ENCODE measurements around the gene TUBA1C.
A peak's percentile ranks its signal among the peaks of the same experiment; 100 is the strongest.

TUBA1C gene

GRCh38 chr12:49264873-49265792 is at the start of gene TUBA1C:
Gene TUBA1C, plus strand, starts transcription at chr12:49265082. Its CDS starts 100 bp downstream, at chr12:49265182.
- no peak for FAIRE-seq
- DNase-seq (ENCODE audit: insufficient read length, low spot score), result peak; percentile 94

GRCh38 chr12:49219417-49220026 is 45.4 kb upstream of the TUBA1C start:
- DNase-seq (ENCODE audit: insufficient read length, low spot score) (no peak), FAIRE-seq (no peak)

- FAIRE-seq (no peak), DNase-seq (ENCODE audit: insufficient read length, low spot score) (no peak)
These were observed 43.9 kb upstream of the TUBA1C start for GRCh38 chr12:49220972-49221371.

- FAIRE-seq (no peak), DNase-seq (ENCODE audit: insufficient read length, low spot score) (no peak)
These were observed 41.8 kb upstream of the TUBA1C start for GRCh38 chr12:49223122-49223521.

GRCh38 chr12:49223590-49224369 is 41.1 kb upstream of the TUBA1C start:
- DNase-seq (ENCODE audit: insufficient read length, low spot score) (no peak), FAIRE-seq (no peak)

DNA sequence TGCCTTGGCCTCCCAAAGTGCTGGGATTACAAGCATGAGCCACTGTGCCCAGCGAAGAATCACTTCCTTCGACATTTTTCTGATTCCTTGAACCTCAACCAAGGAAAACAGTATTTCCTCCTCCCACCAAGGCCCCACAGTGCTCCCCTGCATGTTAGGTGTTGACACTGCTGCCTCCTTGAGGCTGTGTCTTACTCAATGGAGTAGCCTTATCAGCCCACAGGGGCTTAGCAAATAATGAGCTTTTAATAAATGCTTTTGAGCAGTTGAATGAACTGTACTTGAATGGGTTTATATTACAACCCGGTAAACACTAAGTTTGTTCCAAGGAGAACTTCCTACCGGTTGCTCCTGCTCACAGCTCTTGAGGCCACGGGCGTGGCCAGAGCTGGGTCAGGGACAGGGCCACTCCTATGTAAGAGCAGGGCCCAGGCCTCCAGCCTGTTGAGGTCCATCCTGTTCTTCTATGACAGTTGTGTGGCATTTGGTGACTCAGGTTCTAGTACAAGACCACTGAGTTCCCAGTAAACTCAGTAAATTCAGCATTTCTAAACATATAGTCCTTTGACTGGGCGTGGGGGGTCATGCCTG is 39.2 kb upstream of the TUBA1C start:
- DNase-seq (ENCODE audit: insufficient read length, low spot score) (no peak), FAIRE-seq (no peak)

GRCh38 chr12:49227713-49228112 is 37.2 kb upstream of the TUBA1C start:
- FAIRE-seq, result no peak
- DNase-seq (ENCODE audit: insufficient read length, low spot score), result no peak

GRCh38 chr12:49228653-49229052 is 36.2 kb upstream of the TUBA1C start:
- DNase-seq (ENCODE audit: insufficient read length, low spot score) (no peak), FAIRE-seq (no peak)

DNA sequence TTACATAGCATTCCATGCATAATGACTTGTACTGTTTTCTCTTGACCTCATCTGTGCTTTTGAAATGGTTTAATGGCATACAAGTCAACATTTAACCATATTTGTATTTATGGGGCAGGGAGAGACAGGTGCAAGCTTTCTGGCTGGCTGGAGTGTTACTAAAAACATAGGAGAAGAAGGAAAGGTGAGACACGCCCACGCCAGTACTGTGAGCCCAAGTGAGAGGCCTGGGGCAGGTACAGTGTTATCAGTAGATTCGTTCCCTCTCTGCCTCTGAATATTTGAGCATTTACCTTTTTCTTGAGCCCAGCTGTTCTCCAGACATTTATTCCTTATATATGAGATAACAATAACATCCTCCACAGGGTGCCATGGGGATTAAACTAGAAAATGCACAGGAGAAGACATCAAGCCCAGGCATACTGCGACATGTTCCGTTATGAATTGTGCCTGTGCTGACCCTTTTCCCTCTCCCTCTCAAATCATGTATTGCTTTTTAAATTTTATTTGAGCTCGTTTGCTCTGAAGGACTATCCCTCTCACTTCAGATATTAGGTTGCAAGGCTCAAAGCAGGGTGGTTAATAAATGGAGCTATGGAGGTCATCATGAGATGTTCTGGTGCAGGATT is 34.6 kb upstream of the TUBA1C start:
- FAIRE-seq (no peak), DNase-seq (ENCODE audit: insufficient read length, low spot score) (no peak)

- no peak for FAIRE-seq
- DNase-seq (ENCODE audit: insufficient read length, low spot score), result no peak
These were observed 34.1 kb upstream of the TUBA1C start for GRCh38 chr12:49230805-49231194.

DNA sequence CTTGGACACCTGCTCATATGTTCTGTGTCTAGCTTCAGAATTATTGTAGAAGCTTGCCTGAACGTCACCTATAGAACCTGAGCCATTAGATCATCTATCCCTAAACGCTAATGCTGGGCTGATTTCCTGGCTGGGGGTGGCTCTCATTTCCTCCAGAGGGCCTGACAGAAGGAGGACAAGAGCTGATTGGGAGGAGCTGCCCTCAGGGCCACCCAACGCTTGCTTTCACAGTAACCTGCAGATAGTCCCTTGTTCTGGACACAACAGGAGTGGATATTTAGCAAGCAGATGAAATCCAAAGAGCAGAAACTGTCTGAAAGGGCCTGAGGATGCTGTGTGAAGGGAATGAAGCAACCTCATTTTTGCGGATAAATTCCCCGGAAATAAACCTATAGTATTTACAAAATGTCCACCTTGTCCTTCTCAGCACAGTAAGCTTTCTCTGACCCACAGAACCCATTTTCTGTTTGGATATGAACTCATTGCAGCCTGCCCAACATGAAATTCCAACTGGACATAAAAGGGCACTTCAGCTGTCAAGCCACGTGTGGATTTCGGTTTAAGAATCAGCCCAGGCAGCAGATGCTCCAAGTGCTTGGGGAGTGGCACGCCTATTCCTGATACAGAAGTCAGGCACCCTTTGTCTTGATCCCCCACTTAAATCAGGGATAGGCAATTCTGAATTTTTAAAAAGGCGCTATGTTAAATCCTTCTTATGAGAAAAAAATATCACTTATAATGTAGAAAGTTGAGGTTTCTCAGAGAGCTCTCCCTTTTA is 32.8 kb upstream of the TUBA1C start:
- DNase-seq (ENCODE audit: insufficient read length, low spot score), result no peak
- no peak for FAIRE-seq

- no peak for DNase-seq (ENCODE audit: insufficient read length, low spot score)
These were observed 31.7 kb upstream of the TUBA1C start for GRCh38 chr12:49232940-49233841.

GRCh38 chr12:49233842-49234526 is 30.9 kb upstream of the TUBA1C start:
- no peak for FAIRE-seq
- DNase-seq (ENCODE audit: insufficient read length, low spot score), result no peak

More at GRCh38 chr12:49232940-49233841, 31.7 kb upstream of the TUBA1C start:
- no peak for FAIRE-seq

- FAIRE-seq, result no peak
- DNase-seq (ENCODE audit: insufficient read length, low spot score), result no peak
These were observed 28.5 kb upstream of the TUBA1C start for GRCh38 chr12:49236423-49236822.

DNA sequence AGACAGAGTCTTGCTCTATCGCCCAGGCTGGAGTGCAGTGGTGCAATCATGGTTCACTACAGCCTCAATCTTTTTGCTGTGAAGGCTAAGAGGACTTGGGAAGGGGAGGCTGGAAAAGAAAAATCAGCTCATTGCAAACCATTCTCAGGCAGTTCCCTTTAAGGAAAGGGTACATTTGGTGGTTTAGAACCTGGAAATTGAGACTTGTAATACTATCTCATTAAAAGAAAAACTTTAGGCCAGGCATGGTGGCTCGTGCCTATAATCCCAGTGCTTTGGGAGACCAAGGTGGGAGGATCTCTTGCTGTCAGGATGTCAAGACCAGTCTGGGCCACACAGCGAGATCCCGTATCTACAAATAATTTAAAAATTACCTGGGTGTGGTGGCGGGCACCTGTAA is 21.3 kb upstream of the TUBA1C start:
- DNase-seq (ENCODE audit: insufficient read length, low spot score) (no peak), FAIRE-seq (no peak)

DNA sequence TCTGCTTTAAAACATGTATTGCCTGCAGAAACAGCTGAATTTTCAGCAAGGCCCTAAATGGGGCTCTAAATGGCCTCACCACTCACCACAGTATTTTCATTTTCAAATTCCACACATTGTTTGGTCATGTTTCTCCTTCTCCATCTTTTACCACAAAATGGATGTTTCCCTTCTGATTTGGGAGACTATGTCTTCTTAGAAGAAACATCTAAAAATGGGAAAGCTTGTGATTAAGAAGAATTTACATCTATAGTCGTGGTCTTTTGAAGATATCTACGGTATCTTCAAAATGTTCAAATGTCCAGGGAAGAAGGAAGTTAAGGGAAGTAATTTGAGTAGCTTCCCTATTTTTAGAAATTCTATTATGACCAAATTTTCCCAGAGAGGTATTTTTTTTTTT is 20.7 kb upstream of the TUBA1C start:
- no peak for FAIRE-seq
- no peak for DNase-seq (ENCODE audit: insufficient read length, low spot score)

GRCh38 chr12:49251357-49251756 is 13.5 kb upstream of the TUBA1C start:
- DNase-seq (ENCODE audit: insufficient read length, low spot score) (no peak), FAIRE-seq (no peak)

DNA sequence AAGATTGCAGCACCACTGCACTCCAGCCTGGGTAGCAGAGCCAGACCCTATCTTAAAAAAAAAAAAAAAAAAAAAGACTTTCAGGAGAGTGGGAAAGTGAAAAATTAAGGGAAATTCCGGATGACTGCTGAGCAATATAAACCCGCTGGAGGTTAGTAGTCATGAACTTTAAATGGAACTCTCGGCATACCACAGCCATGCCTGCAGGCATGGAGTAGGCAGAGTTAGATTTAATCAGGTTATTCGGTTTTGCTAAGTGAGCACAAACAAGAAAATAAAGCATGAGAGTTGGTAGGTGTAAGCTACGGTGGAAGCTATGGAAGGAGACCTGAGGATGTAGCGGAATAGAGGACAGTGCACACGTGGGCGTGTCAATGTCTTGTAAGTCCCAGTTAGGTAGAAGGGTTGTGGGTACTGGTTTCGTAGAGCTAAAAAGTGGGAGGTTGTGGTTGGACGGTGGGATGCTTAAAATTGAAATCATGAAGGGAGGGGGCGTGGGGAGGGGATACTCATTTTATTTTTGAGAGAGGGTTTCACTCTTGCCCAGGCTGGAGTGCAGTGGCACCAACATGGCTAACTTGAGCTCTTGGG is 11.8 kb upstream of the TUBA1C start:
- FAIRE-seq (peak; percentile 55), DNase-seq (ENCODE audit: insufficient read length, low spot score) (peak; percentile 42)

Data from HTR-8/SVneo (cell line).